Keratinocyte (primary cell): Measurements from ENCODE around the gene NR2C1. TPM values are rescaled to one million over a fixed set of nuclear protein-coding genes. Genes with fewer than 3 reads are reported as not detected.

Experiments
- DNase-seq: peaks from one replicate; pipeline ENCODE4 v3.0.0-alpha.2; 2011; ENCODE audit warnings: low read depth, missing footprints, low spot score
- FAIRE-seq: peaks from 2 replicates; lab custom pipeline; 2011; peaks lifted over from hg19 to GRCh38; lab: Jason Lieb, UNC
- H2AFZ ChIP-seq: 2 replicates; pipeline ENCODE4 v1.6.0; 2012; ENCODE audit warnings: low read length, control low read depth, inconsistent platforms; ENCODE audit not compliant: control insufficient read depth
- H3K27ac ChIP-seq: 2 replicates; pipeline ENCODE4 v1.5.1; 2011; ENCODE audit warnings: low read length; ENCODE audit not compliant: control insufficient read depth, insufficient read depth
- H3K27me3 ChIP-seq: 3 replicates; pipeline ENCODE4 v1.6.0; 2011; ENCODE audit warnings: low read length; ENCODE audit not compliant: control insufficient read depth, insufficient read depth; ENCODE audit errors: extremely low read depth
- H3K36me3 ChIP-seq, 2 experiments: 2 replicates in 1 of 2; 3 replicates in 1 of 2; pipeline ENCODE4 v1.5.1; 2011; ENCODE audit warnings: low read length in 2 of 2, mild to moderate bottlenecking in 1 of 2; ENCODE audit not compliant: control insufficient read depth in 2 of 2, insufficient read depth in 2 of 2; ENCODE audit errors: extremely low read depth in 1 of 2
- H3K4me1 ChIP-seq: 3 replicates; pipeline ENCODE4 v1.5.1; 2011; ENCODE audit warnings: low read length; ENCODE audit not compliant: control insufficient read depth, insufficient read depth; ENCODE audit errors: extremely low read depth
- H3K4me2 ChIP-seq: 3 replicates; pipeline ENCODE4 v1.6.0; 2011; ENCODE audit warnings: low read depth, low read length; ENCODE audit not compliant: control insufficient read depth, insufficient read depth; ENCODE audit errors: extremely low read depth
- H3K4me3 ChIP-seq, 3 experiments: fragments of 200-600 bp in 1 of 3; sonication (generic) in 1 of 3; 2 replicates in 2 of 3; 3 replicates in 1 of 3; pipeline ENCODE4 v1.5.1; 2011 to 2016; ENCODE audit warnings: low read length in 3 of 3, mild to moderate bottlenecking in 3 of 3, control low read depth in 2 of 3, inconsistent platforms in 1 of 3, low read depth in 1 of 3, mixed read lengths in 1 of 3, mixed run types in 1 of 3, moderate library complexity in 1 of 3; ENCODE audit not compliant: control insufficient read depth in 2 of 3, insufficient read depth in 2 of 3; ENCODE audit errors: extremely low read depth in 1 of 3
- H3K79me2 ChIP-seq: 2 replicates; pipeline ENCODE4 v1.6.0; 2012; ENCODE audit warnings: low read length; ENCODE audit not compliant: control insufficient read depth, insufficient read depth
- H3K9ac ChIP-seq: 3 replicates; pipeline ENCODE4 v1.6.0; 2011; ENCODE audit warnings: low read length; ENCODE audit not compliant: control insufficient read depth, insufficient read depth; ENCODE audit errors: extremely low read depth
- H3K9me1 ChIP-seq: 3 replicates; pipeline ENCODE4 v1.6.0; 2011; ENCODE audit warnings: low read length; ENCODE audit not compliant: control insufficient read depth, insufficient read depth; ENCODE audit errors: extremely low read depth
- H3K9me3 ChIP-seq: 2 replicates; pipeline ENCODE4 v1.5.1; 2012; ENCODE audit warnings: low read depth, low read length; ENCODE audit not compliant: control insufficient read depth
- H4K20me1 ChIP-seq: 3 replicates; pipeline ENCODE4 v1.6.0; 2011; ENCODE audit warnings: low read length; ENCODE audit not compliant: control insufficient read depth, insufficient read depth; ENCODE audit errors: extremely low read depth
- CTCF ChIP-seq, 3 experiments: IDR thresholded peaks in 1 of 3; conservative IDR thresholded peaks in 1 of 3; optimal IDR thresholded peaks in 1 of 3; 2 replicates in 2 of 3; 3 replicates in 1 of 3; pipeline versions ENCODE3 to v1.5.1; 2011; ENCODE audit warnings: low read length in 3 of 3, mild to moderate bottlenecking in 3 of 3, moderate library complexity in 2 of 3, control low read depth in 1 of 3, inconsistent platforms in 1 of 3; ENCODE audit not compliant: insufficient read depth in 2 of 3; ENCODE audit errors: extremely low read depth in 1 of 3
- EZH2 ChIP-seq: IDR thresholded peaks from one replicate; pipeline ENCODE4 v1.6.1; 2012; ENCODE audit warnings: inconsistent platforms, mild to moderate bottlenecking, low read length, moderate library complexity
- dilution Hi-C: fragments of 300-500 bp; cut with MboI; formaldehyde crosslinking; loops from one replicate; pipeline ENCODE4 v1.7.0; 2020; ENCODE audit warnings: low sequenced_read_pairs; ENCODE audit not compliant: extremely low pct_ligation_motif_present
- polyA plus RNA-seq, 5 experiments: library from polyadenylated mRNA; depleted of rRNA in 3 of 5; stranded (reverse) in 3 of 5; stranded (forward) in 1 of 5; unstranded in 1 of 5; fragments of >200 nt; gene quantifications; 1 replicate in 1 of 5; 2 replicates in 3 of 5; 3 replicates in 1 of 5; pipeline versions ENCODE4 v1.2.1 to v1.2.3, GENCODE V29; 2011 to 2012; ENCODE audit warnings: missing spikeins in 2 of 5, low read depth in 1 of 5, low replicate concordance in 1 of 5

The NR2C1 gene
- polyA plus RNA-seq, 1 donor (not counting 4 experiments of a cell fraction or from before 2014, with no cell fraction given), result 32.0 TPM

GRCh38 chr12:95085612-95086011 is 12.2 kb upstream of the NR2C1 start:
- Histone ChIP-seq H3K36me3 (peaks cover 24% of the 10 kb centered on the region in 2 experiments), H3K9ac (no peak overlapping the region), H3K27me3 (no peaks in the 10 kb centered on the region), H3K27ac (no peak overlapping the region), H3K4me3 (no peak overlapping the region), H3K9me3 (no peaks in the 10 kb centered on the region), H3K4me1 (no peaks in the 10 kb centered on the region), H3K9me1 (no peaks in the 10 kb centered on the region), H3K79me2 (peaks cover 4% of the 10 kb centered on the region), H3K4me2 (no peak overlapping the region), H4K20me1 (no peaks in the 10 kb centered on the region), H2AFZ (no peak overlapping the region)
- TF ChIP-seq CTCF (optimal IDR thresholded peaks at IDR 0.05 in 1 of 3, IDR thresholded peaks at IDR 0.05 in 1 of 3, conservative IDR thresholded peaks at IDR 0.05 in 1 of 3; ENCODE audit: extremely low read depth in 1 of 3, insufficient read depth in 2 of 3, low read length in 3 of 3), result no peak
- no peak for TF ChIP-seq EZH2
- DNase-seq (no peak), FAIRE-seq (no peak)
- dilution Hi-C loops, result no loop called here

- FAIRE-seq, result no peak
Observed at GRCh38 chr12:95083938-95084337, 10.5 kb upstream of the NR2C1 start.

More at GRCh38 chr12:95083938-95084337, 10.5 kb upstream of the NR2C1 start:
- Histone ChIP-seq H3K79me2 (peaks cover 2% of the 10 kb centered on the region), H4K20me1 (no peaks in the 10 kb centered on the region), H2AFZ (no peak overlapping the region), H3K4me2 (no peak overlapping the region), H3K4me1 (no peaks in the 10 kb centered on the region), H3K27ac (no peak overlapping the region), H3K27me3 (no peaks in the 10 kb centered on the region), H3K9ac (no peak overlapping the region), H3K36me3 (peaks cover 16 to 21% of the 10 kb centered on the region in 2 experiments), H3K9me3 (no peaks in the 10 kb centered on the region), H3K9me1 (no peaks in the 10 kb centered on the region), H3K4me3 (no peak overlapping the region)
- no peak for DNase-seq
- TF ChIP-seq CTCF (optimal IDR thresholded peaks at IDR 0.05 in 1 of 3, IDR thresholded peaks at IDR 0.05 in 1 of 3, conservative IDR thresholded peaks at IDR 0.05 in 1 of 3; ENCODE audit: extremely low read depth in 1 of 3, insufficient read depth in 2 of 3, low read length in 3 of 3), result no peak
- TF ChIP-seq EZH2, result no peak
- dilution Hi-C loops, result no loop called here
